ENCODE data around the gene MIA3. TPM values are rescaled to one million over a fixed set of nuclear protein-coding genes. Genes with fewer than 3 reads are reported as not detected.
A peak's percentile ranks its signal among the peaks of the same experiment; 100 is the strongest.

The MIA3 gene
- total RNA-seq, 2 experiments from 2014 or later = 46.8 to 48.6 TPM

- Mint-ChIP-seq H3K4me1 (no peaks in the 10 kb centered on the region), H3K27me3 (peaks cover 8% of the 10 kb centered on the region), H3K4me3 (no peak overlapping the region), H3K27ac (no peak overlapping the region), H3K9me3 (peaks cover 5% of the 10 kb centered on the region), H3K36me3 (no peaks in the 10 kb centered on the region)
- DNase-seq = no peak
These were observed 7.2 kb upstream of the MIA3 start for GRCh38 chr1:222610728-222611127.

DNA sequence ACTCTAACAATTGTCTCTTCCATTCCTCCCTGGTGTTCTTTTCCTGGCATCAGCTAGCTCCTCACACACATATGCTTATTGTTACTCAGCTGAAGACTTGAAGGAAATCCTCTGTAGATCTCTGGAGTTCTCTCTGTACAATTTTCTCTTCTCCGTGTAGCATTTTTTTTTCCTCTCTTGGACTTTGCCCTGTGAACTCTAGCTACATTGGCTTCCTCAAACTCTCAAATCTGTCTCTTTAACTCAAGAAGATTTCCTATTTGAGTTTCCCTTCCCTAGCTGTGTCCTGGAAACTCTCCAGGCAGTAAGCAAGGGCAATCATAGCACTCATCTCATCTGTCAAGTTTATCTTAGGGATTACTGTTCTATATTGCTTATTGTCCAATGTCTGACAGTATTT lies 4.3 kb upstream of the MIA3 start:
- no peak overlapping the region for H3K4me3 Mint-ChIP-seq
- no peak overlapping the region for H3K27ac Mint-ChIP-seq
- H3K36me3 Mint-ChIP-seq = no peaks in the 10 kb centered on the region
- DNase-seq = no peak
- H3K4me1 Mint-ChIP-seq = peaks cover 9% of the 10 kb centered on the region
- peaks cover 12% of the 10 kb centered on the region for H3K27me3 Mint-ChIP-seq
- H3K9me3 Mint-ChIP-seq = peaks cover 5% of the 10 kb centered on the region

DNA sequence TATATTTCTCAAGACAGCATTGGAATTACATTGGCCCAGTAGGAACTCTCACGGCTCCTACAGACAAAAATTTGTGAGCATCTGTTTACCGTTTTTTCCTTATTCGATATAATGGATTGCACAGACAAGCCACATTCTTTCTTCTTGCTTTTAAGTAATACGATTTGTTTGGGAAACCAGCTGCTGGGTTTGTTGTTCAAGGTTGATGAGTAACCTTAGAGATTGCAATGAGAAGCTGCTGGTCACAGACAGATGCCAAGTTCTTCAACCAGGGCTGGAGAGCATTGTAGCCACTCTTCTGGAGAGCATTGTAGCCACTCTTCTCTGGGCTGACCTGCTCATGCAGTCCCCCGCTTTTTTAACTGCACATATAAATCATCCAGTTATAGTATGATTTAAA lies 1.4 kb upstream of the MIA3 start:
- Mint-ChIP-seq H3K4me3 (peak overlapping the region; percentile 88), H3K27ac (no peak overlapping the region), H3K9me3 (no peaks in the 10 kb centered on the region)

DNA sequence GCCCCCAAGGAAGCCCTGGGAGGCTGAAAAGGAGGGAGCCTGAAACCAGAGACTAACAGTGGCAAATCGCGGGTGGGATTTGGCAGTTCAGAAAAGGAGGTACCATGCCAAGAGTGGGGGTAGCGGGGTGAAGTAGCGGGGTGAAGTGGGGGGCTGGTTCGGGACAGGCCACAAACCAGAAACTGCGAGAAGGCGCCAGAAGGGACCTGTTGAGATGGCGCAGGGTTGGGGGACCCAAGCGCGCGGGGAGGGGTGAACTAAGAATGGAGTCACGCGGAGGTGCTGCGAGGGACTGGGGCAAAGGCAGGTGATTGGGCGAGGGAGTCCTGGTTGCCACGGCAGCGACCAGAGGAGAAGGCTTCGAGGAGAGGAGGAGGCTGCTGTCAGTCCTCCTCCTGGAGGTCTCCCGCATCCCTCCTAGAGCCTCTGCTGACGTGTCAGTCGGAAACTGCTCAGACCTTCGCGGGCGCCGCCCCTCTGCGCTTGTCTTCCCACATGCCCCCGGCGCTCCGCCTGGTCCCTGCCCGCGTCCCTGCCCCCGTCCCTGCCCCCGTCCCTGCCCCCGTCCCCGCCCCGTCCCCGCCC lies 438 bp upstream of the MIA3 start:
- H3K27me3 Mint-ChIP-seq = peaks cover 12% of the 10 kb centered on the region
- peak overlapping the region; percentile 88 for H3K4me3 Mint-ChIP-seq
- H3K27ac Mint-ChIP-seq = peak overlapping the region; percentile 89
- H3K36me3 Mint-ChIP-seq = peaks cover 7% of the 10 kb centered on the region
- no peaks in the 10 kb centered on the region for H3K9me3 Mint-ChIP-seq
- H3K4me1 Mint-ChIP-seq = peaks cover 33% of the 10 kb centered on the region
- DNase-seq = peak; percentile 92

More for the DNA sequence above, 1.4 kb upstream of the MIA3 start:
- Mint-ChIP-seq H3K27me3 (peaks cover 12% of the 10 kb centered on the region), H3K4me1 (peaks cover 33% of the 10 kb centered on the region), H3K36me3 (peaks cover 7% of the 10 kb centered on the region)
- DNase-seq = no peak

GRCh38 chr1:222618880-222619596 lies 1.1 kb downstream of the MIA3 start:
- Mint-ChIP-seq H3K4me3 (peak overlapping the region; percentile 83), H3K9me3 (no peaks in the 10 kb centered on the region), H3K27ac (peak overlapping the region; percentile 76), H3K36me3 (peaks cover 13% of the 10 kb centered on the region), H3K27me3 (peaks cover 12% of the 10 kb centered on the region), H3K4me1 (peaks cover 35% of the 10 kb centered on the region)
- DNase-seq = no peak

DNA sequence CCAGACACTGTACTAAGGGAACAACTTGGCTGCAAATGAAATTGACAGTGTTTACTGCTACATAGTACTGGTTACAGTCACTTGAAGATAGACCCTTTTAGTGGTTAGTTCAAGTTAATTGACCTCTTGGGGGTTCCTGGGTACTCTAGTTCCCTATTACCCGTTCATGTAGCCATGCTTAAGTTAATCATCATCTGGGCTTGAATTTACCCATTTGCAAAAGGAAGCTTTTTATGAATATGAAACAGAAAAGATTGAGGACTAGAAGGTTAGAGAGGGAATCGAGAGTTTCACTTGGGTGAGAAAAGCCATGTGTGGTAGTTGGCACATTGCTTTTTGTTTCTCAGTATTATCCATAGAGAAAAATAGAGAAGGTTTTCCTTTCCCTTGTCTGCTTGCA lies 2.7 kb downstream of the MIA3 start:
- H3K4me1 Mint-ChIP-seq = peaks cover 35% of the 10 kb centered on the region
- peaks cover 13% of the 10 kb centered on the region for H3K36me3 Mint-ChIP-seq
- H3K4me3 Mint-ChIP-seq = peak overlapping the region; percentile 7

GRCh38 chr1:222622765-222623164 lies 4.9 kb downstream of the MIA3 start:
- Mint-ChIP-seq H3K4me1 (peaks cover 26% of the 10 kb centered on the region), H3K27me3 (no peaks in the 10 kb centered on the region), H3K27ac (no peak overlapping the region), H3K9me3 (no peaks in the 10 kb centered on the region), H3K36me3 (peaks cover 15% of the 10 kb centered on the region), H3K4me3 (no peak overlapping the region)
- DNase-seq = no peak

More for the DNA sequence above, 2.7 kb downstream of the MIA3 start:
- Mint-ChIP-seq H3K27ac (no peak overlapping the region), H3K27me3 (peaks cover 6% of the 10 kb centered on the region), H3K9me3 (no peaks in the 10 kb centered on the region)
- DNase-seq = no peak

DNA sequence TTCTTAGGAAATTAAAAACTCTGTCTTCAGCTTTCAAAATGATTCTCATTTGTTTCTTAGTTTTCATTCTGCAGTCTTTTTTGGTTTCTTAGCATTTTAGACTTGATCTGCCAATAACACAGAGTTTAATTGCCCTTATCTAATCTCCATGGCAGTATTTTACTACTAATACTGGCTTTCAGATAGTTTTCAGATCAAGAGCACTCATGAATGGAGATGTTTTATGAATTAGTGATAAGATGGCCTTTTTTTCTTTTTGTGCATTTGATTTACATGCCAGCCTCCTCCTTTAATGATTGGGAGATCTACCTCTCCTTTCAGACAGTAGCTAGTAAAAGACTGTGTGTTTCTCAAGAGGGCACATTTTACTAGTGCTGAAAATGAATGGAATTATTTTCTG lies 5.6 kb downstream of the MIA3 start:
- no peak for DNase-seq
- no peaks in the 10 kb centered on the region for H3K27me3 Mint-ChIP-seq
- no peaks in the 10 kb centered on the region for H3K9me3 Mint-ChIP-seq
- peaks cover 26% of the 10 kb centered on the region for H3K4me1 Mint-ChIP-seq
- H3K27ac Mint-ChIP-seq = no peak overlapping the region
- peaks cover 19% of the 10 kb centered on the region for H3K36me3 Mint-ChIP-seq
- H3K4me3 Mint-ChIP-seq = no peak overlapping the region

DNA sequence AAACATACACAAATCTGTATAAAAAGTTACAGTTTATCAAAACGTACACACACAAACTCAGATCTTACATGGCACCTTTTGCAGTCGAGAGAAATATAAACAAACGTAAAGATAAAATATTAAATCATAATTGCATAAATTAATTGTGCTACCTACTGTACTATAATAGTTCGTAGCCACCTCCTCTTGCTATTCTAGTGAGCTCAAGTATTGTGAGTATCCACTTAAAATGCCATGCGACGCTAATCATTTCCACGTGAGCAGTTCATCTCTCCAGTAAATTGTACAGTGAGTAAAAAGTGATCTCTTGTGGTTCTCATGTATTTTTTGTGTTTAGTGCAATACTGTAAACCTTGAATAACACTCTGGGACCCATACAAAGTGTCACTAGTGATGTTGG lies 6.3 kb downstream of the MIA3 start:
- no peaks in the 10 kb centered on the region for H3K27me3 Mint-ChIP-seq
- peaks cover 22% of the 10 kb centered on the region for H3K36me3 Mint-ChIP-seq
- no peaks in the 10 kb centered on the region for H3K9me3 Mint-ChIP-seq
- DNase-seq = no peak
- H3K4me3 Mint-ChIP-seq = no peak overlapping the region
- no peak overlapping the region for H3K27ac Mint-ChIP-seq
- H3K4me1 Mint-ChIP-seq = peaks cover 24% of the 10 kb centered on the region

DNA sequence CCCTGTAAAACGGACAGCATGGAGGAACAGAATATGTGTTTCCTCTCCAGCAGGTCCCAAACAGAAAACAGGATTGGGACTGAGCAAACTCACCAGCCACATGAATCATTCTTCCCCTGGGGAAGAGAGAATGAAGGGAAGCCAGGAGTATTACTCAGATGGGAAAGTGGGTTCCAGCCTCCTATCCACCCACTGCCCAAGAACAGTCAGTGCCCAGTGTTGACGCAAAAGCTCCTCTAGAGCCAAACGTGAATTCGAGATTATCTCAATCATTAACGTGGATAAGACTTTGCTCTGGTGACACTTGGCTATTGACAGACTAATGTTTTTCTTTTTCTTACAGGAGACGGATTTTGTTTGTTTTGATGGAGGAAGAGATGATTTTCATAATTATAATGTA lies 9.3 kb downstream of the MIA3 start:
- H3K27me3 Mint-ChIP-seq = no peaks in the 10 kb centered on the region
- H3K36me3 Mint-ChIP-seq = peaks cover 15% of the 10 kb centered on the region
- H3K27ac Mint-ChIP-seq = no peak overlapping the region
- no peak overlapping the region for H3K4me3 Mint-ChIP-seq
- no peak for DNase-seq
- no peaks in the 10 kb centered on the region for H3K9me3 Mint-ChIP-seq
- peaks cover 4% of the 10 kb centered on the region for H3K4me1 Mint-ChIP-seq

GRCh38 chr1:222629921-222630535 lies 12.1 kb downstream of the MIA3 start:
- no peak overlapping the region for H3K4me3 Mint-ChIP-seq
- DNase-seq = no peak
- H3K36me3 Mint-ChIP-seq = peaks cover 21% of the 10 kb centered on the region
- no peaks in the 10 kb centered on the region for H3K27me3 Mint-ChIP-seq
- peaks cover 11% of the 10 kb centered on the region for H3K4me1 Mint-ChIP-seq
- H3K9me3 Mint-ChIP-seq = no peaks in the 10 kb centered on the region
- H3K27ac Mint-ChIP-seq = no peak overlapping the region

GRCh38 chr1:222631611-222632208 lies 13.8 kb downstream of the MIA3 start:
- Mint-ChIP-seq H3K36me3 (peaks cover 23% of the 10 kb centered on the region), H3K9me3 (no peaks in the 10 kb centered on the region), H3K27ac (no peak overlapping the region), H3K4me1 (peaks cover 11% of the 10 kb centered on the region), H3K27me3 (no peaks in the 10 kb centered on the region), H3K4me3 (no peak overlapping the region)
- DNase-seq = no peak

DNA sequence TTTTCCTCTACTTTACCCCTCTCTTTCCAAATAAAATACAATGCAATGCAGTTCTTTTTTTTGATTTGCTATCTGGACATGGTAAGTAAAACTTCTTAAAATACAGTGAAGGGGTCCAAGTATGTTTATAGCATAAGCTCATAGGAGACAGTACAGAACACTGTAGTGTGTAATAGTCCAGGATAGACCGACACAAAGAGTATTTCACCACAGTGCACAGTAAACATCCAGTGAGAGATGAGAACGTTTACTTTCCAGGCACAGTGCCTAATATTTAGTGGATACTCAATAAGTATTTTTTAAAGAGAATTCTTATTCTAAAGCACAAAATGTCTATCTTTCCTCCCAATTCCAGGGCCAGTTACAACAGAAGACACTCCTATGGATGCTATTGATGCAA lies 14.9 kb downstream of the MIA3 start:
- DNase-seq = no peak
- Mint-ChIP-seq H3K36me3 (peaks cover 26% of the 10 kb centered on the region), H3K9me3 (no peaks in the 10 kb centered on the region), H3K27me3 (no peaks in the 10 kb centered on the region), H3K4me1 (peaks cover 11% of the 10 kb centered on the region), H3K27ac (no peak overlapping the region), H3K4me3 (no peak overlapping the region)

- peaks cover 19% of the 10 kb centered on the region for H3K36me3 Mint-ChIP-seq
These were observed 16.5 kb downstream of the MIA3 start for GRCh38 chr1:222634180-222635013.

More at GRCh38 chr1:222634180-222635013, 16.5 kb downstream of the MIA3 start:
- Mint-ChIP-seq H3K4me3 (no peak overlapping the region), H3K4me1 (peaks cover 9% of the 10 kb centered on the region), H3K9me3 (no peaks in the 10 kb centered on the region), H3K27me3 (no peaks in the 10 kb centered on the region), H3K27ac (peak overlapping the region; percentile 34)
- peak; percentile 34 for DNase-seq
